Smooth muscle cell of the pulmonary artery (primary cell): ENCODE results near the gene OR4A16. TPM values are rescaled to one million over a fixed set of nuclear protein-coding genes. Genes with fewer than 3 reads are reported as not detected.

Source experiments
- total RNA-seq: library from RNA; depleted of rRNA; stranded (reverse); fragments of >200 nt; gene quantifications from 2 replicates; pipeline ENCODE4 v1.2.3, GENCODE V29; 2014

Gene OR4A16, protein sequence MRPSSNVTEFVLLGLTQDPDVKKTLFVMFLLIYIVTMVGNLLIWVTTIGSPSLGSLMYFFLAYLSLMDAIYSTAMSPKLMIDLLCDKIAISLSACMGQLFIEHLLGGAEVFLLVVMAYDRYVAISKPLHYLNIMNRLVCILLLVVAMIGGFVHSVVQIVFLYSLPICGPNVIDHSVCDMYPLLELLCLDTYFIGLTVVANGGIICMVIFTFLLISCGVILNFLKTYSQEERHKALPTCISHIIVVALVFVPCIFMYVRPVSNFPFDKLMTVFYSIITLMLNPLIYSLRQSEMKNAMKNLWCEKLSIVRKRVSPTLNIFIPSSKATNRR
- not detected in 2 replicates for total RNA-seq

DNA sequence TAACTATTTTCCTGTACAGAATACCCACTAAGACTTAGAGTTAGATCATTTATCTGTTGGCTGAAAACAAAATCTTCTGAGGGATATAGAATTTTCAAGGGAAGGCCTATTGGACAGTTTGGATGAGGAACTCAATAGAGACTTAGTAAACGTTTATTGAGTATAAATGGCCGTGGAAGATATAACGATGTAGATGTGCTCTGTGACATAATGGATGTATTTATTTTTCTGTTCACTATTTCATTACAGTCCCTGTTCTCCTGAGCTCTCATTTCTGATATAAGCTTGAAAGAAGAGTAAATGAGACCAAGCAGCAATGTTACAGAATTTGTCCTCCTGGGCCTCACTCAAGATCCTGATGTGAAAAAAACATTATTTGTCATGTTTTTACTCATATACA, at the start of gene OR4A16:
Gene OR4A16 (plus strand): TSS at position 301 of the 400 bp plus-strand sequence. CDS start 0 bp downstream, at position 301.

DNA sequence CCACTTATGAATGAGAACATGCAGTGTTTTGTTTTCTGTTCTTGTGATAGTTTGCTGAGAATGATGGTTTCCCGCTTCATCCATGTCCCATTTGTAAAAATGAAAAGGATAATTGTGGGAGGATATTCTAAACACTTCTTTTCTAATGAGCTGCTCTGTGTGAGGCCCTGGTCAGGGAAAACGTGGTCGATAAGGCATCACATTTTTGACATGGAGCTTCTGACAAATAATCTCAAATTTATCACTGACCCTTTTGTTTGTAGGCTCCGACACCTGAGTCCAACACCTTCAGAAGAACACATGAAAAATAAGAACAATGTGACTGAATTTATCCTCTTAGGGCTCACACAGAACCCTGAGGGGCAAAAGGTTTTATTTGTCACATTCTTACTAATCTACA, 24.7 kb downstream of the OR4A16 start, which contains the start of gene OR4A15:
Gene OR4A15 (plus strand): TSS at position 301 of the 400 bp plus-strand sequence. CDS start 0 bp downstream, at position 301.

Other genes starting within 250 kb of the OR4A16 start
- gene TRIM48, start 81.0 kb upstream of the OR4A16 start, total RNA-seq, result not detected in 2 replicates
- gene OR4A15, start 24.8 kb downstream of the OR4A16 start, total RNA-seq, result not detected in 2 replicates
- not detected in 2 replicates for gene OR4C15, start 211.3 kb downstream of the OR4A16 start, total RNA-seq
- not detected in 2 replicates for gene OR4C16, start 228.9 kb downstream of the OR4A16 start, total RNA-seq